ENCODE data around the gene FAM81A. TPM values are rescaled to one million over a fixed set of nuclear protein-coding genes. Genes with fewer than 3 reads are reported as not detected.
"Not testable (repeated sequence)": the region's sequence is repeated elsewhere in the genome, so short reads cannot be mapped to it uniquely, and the experiment has no call there.

The FAM81A gene
- polyA plus RNA-seq, 4 donors: 18.5 to 29.4 (median 18.8) TPM

DNA sequence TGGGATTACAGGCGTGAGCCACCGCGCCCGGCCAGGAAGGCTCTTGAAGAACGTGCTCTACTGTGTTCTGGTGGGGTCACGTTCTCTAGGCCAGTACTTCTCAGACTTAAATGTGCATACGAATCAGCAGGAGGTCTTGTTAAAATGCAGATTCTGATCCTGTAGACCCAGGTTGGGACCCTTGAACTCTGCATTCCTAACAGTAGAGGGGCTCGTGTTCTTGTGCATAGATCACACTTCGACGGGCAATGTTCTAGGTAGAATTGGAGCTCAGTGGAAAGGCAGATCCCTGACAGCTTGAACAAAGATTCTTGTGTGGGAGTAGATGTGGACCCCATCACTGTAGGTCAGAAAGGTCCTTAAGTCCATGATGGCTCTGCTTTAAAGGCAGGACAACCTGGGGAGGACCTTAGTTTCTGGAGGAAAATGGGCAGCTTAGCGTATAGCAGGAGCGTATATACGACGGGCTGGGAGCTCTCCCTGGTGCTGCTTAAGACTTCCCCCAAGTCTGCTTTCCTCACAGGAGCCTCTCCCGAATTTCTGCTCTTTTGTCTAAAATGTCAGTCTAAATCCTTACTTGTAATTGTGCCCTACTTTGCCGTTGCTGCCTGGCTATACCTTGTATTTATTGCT is 16.9 kb upstream of the FAM81A start:
- DNase-seq (ENCODE audit: low read depth in 4 of 4, low spot score in 2 of 4): no peak

DNA sequence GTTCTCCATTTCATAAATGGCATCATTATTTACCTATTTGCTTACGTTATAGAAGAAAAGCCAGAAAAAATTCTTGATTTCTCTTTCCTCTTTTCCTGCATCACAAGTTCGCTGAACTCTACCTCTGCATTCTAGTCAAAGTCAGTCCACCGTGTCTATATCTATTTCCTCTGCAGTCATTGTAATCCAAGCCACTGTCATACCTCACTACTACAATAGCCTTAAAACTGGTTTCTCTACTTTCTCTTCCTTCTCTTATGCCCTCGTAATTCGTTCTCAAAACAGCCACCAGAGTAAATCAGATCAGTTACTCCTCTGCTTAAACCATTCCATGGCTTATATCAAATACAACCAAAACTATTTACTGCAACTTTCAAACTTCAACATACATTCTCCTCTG is 13.4 kb upstream of the FAM81A start:
- DNase-seq (ENCODE audit: low read depth in 4 of 4, low spot score in 2 of 4): no peak

DNA sequence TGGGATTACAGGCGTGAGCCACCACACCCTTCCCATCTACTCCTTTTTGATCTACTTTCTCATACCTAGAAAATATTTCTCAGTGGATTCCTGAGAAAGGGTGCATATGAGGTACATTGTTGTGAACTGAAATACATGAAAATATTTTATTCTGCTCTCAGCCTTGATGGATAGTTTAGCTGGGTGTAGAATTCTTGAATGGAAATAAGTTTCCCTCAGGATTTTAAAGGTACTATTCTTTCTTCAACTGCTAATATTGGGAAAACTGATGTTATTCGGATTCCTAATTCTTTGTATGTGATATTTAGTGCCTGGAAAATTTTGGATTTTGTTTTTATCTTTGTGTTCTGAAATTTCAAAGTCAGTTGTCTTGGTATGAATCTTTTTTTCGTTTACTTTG is 9.1 kb upstream of the FAM81A start:
- DNase-seq (ENCODE audit: low read depth in 4 of 4, low spot score in 2 of 4): not testable (repeated sequence)

DNA sequence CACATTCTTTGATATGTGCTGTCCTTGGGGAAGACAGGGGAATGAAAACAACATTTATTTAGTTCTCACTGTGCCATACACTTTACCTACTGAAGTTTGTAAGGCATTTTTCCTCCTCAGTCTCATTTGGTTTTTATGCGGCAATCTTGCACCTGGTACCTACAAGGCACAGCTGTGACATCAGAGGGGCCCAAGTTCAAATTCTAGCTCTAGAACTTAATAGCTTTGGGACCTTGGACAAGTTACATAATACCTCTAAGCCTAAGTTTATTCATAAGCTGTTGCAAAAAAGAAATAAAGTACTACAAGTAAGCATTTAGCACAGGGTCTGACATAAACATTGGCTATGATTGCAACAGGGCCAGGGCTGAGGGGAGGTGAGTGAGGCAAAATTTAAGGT is 5.6 kb upstream of the FAM81A start:
- no peak for DNase-seq (ENCODE audit: low read depth in 4 of 4, low spot score in 2 of 4)

- no peak for DNase-seq (ENCODE audit: low read depth in 4 of 4, low spot score in 2 of 4)
Observed at GRCh38 chr15:59434481-59434880, 3.5 kb upstream of the FAM81A start.

DNA sequence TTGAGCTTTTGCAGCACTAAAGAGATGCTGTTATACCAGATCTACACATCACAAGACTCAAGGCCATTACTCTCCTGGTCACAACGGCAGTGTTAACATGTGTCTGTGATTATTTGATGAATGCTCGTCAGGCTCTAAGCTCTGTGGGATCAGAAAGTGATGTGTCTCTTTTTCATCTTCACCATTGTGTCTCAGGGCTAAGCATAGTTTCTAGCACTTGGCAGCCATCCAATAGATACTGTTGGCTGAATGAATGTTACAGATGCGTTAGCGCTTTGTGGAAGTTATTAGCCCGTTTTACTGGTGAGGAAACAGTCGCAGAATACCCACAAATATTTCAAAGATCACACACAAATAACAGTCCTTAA is 1.2 kb upstream of the FAM81A start:
- no peak for DNase-seq (ENCODE audit: low read depth in 4 of 4, low spot score in 2 of 4)

DNA sequence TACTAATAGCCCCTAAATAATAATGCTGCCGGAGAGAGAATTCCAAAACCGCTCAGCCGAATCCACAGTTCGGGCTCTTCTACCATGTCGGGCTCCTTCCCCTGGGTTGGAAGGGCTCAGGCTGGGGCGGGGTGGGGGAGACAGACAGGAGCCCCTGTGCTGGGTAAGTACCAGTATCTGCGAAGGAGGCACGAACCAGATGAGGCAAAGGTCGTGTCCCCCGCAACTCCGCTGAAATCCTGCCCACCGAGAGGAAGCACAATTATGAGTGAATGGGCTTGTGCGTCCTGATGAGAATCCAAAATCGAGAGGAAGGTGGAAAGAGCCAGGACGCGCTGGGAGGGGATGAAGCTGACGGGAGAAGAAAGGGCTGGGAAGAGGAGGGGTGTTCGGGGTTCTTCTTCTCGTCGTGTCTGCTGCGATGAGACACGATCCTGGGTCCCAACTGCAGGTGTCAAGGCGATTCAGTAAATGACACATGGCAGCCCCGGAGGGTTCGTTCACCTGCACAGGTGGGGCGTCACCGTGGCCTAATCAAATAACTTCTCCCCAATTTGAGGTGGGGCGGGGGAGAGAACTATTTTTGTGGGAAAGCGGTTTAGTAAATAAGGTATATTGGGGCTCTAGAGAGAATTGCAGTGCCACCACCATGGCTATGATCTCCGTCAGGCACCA is 707 bp upstream of the FAM81A start:
- no peak for DNase-seq (ENCODE audit: low read depth in 4 of 4, low spot score in 2 of 4)

DNA sequence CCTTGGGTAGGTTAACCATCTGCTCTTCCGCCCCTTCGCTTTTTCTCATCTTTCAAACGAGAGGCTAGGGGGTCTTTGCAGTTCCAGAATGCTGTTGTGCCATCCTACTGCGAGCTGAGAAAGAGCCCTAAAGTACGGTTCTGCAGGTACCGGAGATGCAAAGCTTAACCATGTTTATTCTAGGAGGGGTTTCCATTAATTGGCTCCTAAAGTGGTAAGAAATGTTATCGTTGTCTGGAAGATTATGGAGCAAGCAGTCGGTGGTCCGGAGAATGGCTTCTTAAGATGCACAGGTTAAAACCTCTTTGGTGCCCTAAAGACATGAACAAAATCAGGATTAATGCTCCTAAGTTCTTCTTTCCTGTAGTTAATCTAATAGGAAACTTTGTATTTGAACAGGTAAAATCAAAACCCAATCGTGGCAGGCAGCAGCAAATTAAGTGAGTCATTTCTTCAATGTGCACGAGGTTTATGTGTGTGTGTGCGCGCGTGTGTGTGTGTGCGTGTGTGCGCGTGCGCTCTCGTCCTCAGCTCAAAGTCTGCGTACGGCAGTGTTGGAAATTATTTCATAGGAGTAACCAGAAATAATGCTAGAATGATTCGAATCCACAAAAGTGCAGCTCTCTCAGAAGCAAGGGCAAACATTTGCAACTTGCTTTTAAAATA is 772 bp downstream of the FAM81A start:
- DNase-seq (ENCODE audit: low read depth in 4 of 4, low spot score in 2 of 4): no peak

DNA sequence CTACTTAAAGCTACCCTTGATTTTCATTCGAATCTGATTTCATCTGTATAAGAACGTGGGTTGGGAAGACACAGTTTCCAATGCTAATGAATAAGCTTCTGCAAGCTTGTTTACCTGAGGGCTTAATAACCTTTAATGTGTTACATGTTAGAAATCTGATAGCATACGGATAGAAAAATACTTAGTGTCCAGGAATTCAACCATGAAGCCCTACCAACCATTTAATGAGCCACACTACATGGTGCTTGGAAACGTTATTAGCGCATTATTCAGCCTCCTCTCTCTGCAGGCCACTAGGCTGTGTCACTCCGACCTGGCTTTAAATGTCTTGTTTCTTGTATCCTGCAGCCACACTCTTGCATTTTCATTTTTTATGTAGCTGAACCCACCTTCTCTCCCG is 1.6 kb downstream of the FAM81A start:
- no peak for DNase-seq (ENCODE audit: low read depth in 4 of 4, low spot score in 2 of 4)

DNA sequence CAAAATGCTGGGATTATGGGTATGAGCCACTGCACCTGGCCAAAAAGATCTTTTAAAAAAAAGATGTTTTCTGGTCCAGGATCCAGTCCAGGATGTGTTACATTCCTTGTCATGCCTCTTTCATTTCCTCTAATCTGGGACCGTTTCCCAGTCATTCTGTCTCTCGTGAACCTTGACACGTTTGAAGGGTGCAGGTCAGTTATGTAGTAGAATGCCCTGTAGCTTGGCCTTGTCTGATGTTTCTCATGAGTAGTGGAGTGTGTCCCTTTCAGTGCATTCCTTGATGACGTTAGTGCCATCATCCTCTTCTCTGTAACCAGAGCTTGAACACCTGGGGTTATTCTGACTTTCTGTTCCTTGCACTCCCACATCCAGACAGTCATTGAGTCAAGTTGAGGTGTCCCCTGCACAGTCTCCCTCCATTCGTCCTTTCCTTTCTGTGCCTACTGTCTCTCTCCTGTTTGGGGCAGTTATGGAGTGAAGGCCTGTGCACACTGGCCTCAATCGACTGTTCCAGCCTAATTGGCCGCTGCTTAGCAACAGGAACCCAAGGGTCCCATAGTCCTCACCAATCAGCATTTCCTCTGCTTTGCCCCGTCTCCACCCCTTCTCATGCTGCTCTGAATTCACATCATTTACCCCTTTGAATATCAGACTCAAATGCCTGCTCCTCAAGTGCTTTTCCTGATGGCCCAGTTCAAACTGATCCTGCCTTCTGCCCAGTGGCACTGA is 5.5 kb downstream of the FAM81A start:
- DNase-seq (ENCODE audit: low read depth in 4 of 4, low spot score in 2 of 4): no peak

DNA sequence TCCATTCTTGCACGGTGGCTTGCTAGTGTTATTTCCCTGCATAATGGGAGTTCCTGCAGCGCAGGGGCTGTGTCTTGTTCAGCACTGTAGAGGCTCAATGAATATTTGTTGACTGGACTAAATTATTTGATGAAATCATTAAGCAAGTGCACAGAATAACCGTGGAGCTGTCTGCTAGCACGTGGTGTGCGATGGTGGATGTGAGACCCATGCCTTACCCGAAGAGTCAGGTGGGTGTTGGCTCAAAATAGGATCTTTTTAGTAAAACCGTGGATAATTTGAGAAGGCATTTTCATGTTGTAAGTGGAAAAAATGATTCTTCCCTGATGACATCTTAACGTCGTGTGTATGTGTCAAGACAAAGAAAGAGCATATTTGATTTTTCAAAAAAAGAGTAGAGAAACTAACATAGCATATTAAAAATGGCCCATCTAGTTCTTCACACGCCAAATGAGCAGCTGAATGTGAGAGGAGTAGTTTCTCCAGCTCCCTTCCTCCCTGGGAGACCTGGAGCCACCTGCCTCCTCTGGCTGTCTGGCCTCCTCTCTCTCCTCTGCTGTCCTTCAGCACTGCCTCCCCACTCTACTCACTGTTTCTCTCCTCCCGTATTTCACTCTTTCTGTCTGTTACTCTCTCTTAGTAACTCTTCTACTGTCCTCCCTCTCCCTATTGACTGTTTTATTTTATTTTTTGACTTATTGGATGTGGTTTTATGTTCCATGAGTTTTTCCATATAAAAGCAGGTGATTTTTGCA is 6.3 kb downstream of the FAM81A start:
- DNase-seq (ENCODE audit: low read depth in 4 of 4, low spot score in 2 of 4): no peak

GRCh38 chr15:59444980-59445545 is 7.1 kb downstream of the FAM81A start:
- DNase-seq (ENCODE audit: low read depth in 4 of 4, low spot score in 2 of 4): no peak

DNA sequence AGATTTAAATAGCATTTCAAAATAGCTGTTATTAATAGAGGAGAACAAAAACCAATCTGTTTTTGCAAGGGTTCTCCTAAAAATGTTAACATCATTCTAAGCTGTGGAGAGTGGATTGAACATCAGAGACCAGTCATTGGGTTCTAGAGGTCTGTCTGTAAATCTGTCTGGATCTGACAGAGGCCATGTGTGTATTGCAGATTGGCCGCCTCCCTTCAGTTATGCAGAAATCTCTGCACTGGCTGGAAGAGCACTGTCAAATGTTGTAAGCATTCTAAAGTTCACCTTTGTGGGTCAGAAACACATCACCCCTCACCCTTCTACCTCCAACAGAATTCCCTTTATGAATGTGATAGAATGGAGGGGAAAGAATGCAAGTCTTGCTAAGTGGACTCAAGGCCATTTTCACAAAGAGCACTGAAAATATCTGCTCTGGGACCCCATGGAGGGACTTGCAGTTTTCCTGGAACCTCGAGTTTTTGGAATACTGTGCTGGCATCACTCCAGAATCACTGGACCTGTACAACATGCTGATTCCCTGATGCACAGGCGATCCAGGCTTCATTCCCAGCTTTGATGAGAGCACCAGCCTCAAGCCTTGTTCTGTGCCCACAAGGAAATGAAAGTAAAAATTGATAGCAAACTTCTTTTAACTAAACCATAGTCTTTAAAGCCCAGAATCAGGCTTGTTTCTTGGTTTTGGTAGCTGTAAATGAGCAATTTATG is 8.4 kb downstream of the FAM81A start:
- DNase-seq (ENCODE audit: low read depth in 4 of 4, low spot score in 2 of 4): no peak

GRCh38 chr15:59447367-59447766 is 9.4 kb downstream of the FAM81A start:
- DNase-seq (ENCODE audit: low read depth in 4 of 4, low spot score in 2 of 4): no peak

DNA sequence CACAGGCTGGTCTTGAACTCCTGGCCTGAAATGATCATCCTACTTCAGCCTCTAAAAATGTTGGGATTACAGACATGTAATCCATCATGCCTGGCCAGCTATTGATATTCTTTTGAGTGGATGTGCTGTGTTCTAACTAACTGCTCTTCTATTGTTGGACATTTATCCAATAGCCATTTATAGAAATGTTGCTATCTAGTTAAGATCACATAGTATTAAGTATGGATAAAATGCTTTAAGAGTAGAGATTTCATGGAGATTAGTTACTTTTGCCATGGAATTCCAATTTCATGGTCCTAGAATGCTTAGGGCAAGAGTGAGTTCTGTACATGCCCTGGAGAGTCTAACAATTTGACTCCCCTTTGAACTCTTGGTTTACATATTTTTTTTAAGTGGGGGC is 10.9 kb downstream of the FAM81A start:
- no peak for DNase-seq (ENCODE audit: low read depth in 4 of 4, low spot score in 2 of 4)

DNA sequence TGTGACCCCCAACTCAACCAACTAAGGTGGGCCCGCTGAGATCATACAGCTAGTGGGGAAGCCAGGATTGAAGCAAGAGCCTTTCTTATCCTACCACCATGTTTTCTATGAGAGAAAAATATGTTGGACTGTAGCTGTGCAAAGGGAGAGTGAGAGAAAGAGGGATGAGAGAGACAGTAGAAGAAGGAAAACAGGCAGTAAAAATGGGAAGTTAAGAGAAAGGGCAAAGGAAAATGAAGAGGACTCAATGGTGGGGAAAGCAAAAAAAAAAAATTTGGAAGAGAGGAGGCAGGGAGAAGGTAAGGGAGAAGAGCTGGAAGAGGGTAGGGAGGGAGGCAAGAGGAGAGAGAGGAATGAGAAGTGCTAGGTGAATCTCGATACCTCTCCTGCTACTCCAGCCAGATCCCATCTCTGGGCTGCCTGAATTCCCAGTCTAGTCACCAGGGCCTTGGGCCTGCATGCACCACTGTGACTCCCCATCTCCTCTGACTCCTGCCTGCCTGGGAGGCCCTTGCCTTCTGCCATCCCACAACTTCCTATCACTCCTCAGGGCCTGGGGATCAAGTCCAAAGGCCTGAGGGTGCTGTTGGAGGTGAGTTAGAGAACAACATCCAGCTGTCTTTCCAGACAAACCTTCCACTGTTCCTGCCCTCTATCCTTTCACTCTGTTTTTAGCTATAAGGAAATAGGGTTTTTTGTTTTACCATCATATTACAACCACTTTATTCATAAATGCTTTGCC is 15.7 kb downstream of the FAM81A start:
- no peak for DNase-seq (ENCODE audit: low read depth in 4 of 4, low spot score in 2 of 4)

GRCh38 chr15:59456114-59456513 is 18.1 kb downstream of the FAM81A start:
- no peak for DNase-seq (ENCODE audit: low read depth in 4 of 4, low spot score in 2 of 4)

DNA sequence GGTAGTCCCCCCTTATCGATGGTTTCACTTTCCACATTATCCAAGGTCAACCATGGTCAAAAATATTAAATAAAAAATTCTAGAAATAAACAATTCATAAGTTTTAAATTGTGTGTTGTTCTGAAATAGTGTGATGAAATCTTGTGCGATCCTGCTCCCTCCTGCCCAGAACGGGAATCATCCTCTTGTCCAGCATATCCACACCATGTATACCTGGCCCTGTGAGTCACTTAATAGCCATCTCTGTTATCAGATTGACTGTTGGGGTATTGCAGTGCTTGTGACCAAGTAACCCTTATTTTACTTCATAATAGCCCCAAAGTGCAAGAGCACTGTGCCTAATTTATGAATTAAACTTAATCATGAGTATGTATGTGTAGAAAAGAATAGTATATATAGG is 19.1 kb downstream of the FAM81A start:
- DNase-seq (ENCODE audit: low read depth in 4 of 4, low spot score in 2 of 4): no peak

GRCh38 chr15:59461521-59461920 is 23.5 kb downstream of the FAM81A start:
- no peak for DNase-seq (ENCODE audit: low read depth in 4 of 4, low spot score in 2 of 4)

All from left renal cortex interstitium (tissue), 4 donors.